GM21360 (cell line): ENCODE measurements around the gene PIF1.

Experiments used
- ATAC-seq: cut with Tn5 transposase; IDR thresholded peaks from one replicate; pipeline ENCODE4 v1.9.1; 2021; ENCODE audit warnings: mild to moderate bottlenecking, moderate library complexity; ENCODE audit not compliant: unreplicated experiment

Gene PIF1

DNA sequence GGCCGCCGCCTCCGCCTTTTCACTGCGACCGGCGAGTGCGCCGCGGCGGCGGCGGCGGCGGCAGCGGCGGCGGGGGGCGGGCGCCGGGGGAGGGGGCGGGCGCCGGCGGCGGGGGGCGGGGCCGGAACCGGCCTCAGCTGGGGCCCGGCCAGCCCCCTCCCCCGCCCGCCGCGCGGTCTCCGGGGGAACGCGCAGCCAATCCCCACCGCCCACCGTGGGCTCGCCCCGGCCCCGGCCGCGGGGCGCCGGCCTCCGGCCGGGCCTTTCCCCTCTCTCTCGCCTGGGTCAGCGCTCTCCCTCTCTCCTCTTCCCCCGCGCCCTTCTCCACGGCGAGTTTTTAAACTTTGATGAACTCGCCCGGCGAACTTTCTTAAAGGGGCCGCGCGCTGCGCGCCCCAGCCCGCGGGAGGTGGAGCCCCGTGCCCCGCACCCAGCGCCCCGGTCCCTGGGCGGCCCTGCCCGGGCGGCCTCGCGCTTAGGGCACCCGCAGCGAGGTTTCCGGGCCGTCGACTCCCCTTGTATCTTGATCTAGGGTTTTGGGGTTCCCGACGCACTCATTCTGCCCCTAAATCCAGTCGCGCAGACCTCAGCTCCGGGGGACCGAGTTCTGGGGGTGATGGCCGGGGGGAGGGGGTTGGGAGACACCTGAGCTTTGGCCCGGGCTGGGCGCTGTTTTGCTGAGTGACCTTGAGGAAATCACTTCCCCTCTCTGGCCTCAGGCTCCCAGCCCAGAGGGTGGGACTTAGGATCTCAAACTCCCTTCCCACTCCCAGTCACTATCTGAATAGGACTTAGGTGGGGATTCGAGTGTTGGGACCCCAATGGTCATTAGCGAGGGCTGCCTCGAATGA, 49.7 kb downstream of the PIF1 start, which contains the start of gene RBPMS2:
Gene RBPMS2 (minus strand): TSS at position 39 of the 851 bp plus-strand sequence. CDS start 270 bp downstream, outside the sequence.
- ATAC-seq: no peak

DNA sequence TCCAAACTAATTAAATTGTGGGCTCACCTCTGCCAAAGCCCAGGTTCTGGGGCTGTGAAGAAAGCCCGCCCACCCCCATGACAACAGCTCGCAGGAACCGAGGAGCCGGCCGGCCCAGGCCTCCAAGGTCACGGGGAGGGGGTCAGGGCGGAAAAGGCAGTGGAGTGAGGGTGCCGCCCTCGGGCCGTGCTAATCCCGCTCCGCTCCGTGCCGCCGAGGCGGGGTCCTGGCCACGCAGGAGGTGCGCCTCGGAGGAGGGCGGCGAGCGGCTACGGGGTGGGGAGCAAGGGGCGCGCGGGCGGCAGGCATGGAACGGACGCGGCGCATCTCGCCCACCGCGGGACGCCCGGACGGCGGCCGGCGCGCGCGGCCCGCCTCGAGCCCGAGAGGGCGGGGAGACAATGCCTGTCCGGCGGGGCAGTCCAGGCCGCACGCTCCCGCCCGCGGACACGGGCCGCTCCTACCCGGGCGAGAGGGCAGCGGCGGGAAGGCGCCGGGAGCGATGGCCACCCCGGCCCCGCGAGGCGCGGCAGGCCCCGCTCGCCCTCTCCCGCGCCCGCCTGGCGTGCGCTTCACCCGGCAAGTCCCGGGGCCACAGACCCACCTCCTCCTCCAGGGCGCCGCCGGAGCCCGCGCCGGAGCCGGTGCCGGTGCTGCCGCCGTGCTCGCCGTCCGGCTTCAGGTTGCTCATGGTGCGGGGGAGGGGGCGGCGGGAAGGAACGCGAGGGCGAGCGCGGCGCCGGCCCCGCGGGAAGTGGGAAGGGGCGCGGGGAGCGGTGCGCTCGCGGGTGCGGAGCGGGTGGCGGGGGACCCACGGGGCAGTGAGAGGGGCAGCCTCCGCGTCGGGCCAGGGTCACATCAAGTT, 50.6 kb downstream of the PIF1 start:
- ATAC-seq: no peak

DNA sequence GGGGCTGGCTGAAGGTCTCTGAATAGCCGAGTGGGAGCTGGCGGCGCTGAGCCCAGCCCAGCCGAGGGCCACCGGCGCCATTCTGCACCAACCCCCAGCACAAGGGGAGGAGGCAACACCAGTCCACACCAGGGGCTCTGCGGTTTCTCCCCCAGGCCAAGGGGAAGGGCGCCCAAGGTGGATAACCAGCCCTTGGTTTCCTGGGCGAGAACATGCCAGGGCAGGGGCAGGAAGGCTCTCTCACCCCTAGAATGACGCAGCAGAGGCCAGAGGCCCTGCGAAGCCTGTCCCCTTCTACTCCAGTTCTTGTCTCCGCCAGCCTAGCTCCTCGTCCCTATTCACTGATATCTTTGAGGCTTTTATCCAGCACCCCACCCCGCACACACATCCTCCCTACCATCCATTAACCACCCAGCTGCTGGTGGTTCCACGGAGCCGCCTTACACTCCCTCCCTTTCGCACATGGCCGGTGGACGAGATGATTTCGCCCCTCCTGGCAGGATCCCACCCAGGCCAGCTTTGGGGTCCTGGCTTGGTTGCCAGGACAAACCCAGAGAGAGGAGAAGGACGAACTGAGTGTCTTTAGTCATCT, 51.3 kb downstream of the PIF1 start:
- ATAC-seq: no peak

DNA sequence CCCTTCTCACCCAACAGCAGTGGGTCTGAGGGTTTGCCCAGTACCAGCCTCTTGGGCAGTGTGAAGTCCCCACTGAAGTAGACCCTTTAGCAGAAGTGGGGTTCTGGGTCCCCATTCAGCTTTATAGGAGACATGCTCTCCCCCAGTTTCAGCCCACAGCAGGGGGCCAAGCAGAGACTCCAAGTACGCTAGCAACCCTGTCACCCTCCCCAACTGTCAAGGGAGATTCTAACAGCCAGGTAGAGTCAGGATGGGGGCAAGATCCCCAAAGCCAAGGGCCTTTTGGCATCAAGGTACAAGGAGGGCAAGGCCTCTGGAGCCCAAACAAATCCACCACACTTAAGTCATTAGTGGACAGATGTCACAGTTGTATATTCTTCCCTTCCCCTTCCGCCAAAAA, 51.8 kb downstream of the PIF1 start:
- no peak for ATAC-seq

DNA sequence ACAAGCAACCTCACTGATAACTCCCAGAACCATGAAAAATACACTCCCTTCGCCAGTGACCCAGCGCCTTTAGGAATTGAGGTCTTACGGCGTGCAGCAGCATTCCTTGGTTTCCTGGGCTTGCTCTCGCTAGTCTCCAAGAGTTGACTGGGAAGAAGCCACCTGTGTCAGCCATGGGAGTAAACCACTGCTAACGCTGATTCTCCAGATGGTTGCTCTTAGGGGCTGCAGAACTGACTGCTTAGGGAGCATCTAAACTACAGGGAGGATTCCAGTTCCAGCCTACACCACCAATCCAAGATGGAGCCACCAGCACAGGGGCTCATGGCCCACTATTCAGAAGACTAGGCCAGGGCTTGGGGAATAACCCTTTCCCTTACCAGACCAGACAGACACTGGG, 52.5 kb downstream of the PIF1 start:
- ATAC-seq: no peak

DNA sequence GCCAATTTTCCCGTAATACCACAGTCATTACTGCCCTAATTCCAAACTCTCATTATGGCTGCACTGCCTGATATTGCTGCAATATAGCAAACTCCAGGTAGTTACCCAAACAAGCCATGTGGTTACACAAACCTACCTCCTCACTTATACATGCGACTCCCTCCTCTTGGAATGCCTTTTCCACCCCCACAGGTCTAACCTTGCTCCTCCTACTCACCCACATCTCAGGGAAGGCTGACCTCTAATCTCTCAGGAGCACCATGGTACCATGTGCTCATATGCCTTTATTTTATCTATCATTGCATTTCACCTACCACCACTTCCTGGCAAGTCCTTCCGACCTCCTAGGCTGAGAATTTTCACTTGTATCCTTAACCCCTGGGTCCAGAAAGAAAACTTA, 53.0 kb downstream of the PIF1 start:
- no peak for ATAC-seq

DNA sequence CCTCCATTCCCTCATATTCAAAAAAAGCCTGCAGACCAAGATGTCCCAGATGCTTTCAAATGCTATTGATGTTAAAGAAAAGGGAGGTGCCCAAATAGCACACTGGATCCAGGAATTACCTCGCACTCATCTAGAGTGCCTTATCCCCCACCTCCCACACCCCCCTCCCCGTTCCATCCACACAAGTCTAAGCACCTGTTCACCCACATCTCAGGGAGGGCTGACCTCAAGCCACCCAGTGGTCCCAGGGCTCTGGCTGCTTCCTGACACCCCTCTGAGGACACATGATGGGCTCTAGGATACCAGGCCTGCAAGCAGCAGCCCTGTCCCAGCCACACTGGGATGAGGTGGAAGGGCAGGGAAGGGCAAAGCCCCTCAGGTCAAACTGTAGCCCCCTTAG, 54.8 kb downstream of the PIF1 start:
- ATAC-seq: no peak

DNA sequence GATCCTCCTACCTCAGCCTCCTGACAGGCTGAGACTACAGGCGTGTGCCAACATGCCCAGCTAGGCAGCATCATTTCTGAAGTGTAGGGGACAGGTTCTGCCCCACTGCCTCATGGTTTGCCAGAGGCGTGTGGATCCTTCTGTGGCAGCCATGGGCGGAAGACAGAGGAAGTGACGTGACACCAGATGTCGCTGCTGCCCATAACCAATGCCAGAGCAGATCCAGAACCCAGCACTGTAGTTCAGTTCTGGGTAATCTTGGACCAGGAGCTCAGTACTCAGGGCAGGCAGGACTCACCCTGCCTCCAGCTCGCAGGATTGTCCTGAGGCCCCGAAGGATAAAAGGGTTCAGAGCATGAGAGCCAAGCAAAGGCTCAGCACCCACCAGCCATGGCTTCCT, 58.2 kb downstream of the PIF1 start:
- ATAC-seq: no peak

DNA sequence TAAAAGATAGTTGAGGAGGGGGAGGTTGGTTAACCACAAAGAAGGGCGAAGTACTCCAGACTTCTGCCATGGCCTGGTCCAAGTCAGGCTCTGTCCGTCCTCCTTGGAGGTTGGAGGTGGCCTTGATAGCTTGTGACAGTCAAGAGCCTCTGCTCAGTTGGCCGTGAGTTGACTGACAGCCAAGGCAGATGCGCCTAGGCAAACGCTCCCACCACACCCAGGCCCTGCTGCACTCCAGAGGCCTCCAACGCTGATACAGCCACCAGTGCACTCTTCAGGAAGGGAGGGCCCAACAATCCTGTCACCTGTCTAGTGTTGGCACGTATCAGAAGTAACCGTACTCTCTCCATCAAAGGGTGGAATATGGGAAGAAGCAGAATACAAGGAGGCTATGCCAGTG, 59.4 kb downstream of the PIF1 start:
- ATAC-seq: no peak
